ENCODE data around the gene NOSTRIN.
"Not testable (repeated sequence)": the region's sequence is repeated elsewhere in the genome, so short reads cannot be mapped to it uniquely, and the experiment has no call there.

Gene NOSTRIN

GRCh38 chr2:168766600-168766999 lies 35.8 kb upstream of the NOSTRIN start:
- TF ChIP-seq CTCF (IDR thresholded peaks at IDR 0.05; ENCODE audit: low read depth, low read length, missing control alignments): no peak
- no peak for DNase-seq (ENCODE audit: low read depth)
- in situ Hi-C loops (cut with HindIII; ENCODE audit: low sequenced_read_pairs): no loop called here
- no peak overlapping the region for H3K4me3 ChIP-seq (ENCODE audit: low read depth, low read length)

- no peak for DNase-seq (ENCODE audit: low read depth)
- in situ Hi-C loops (cut with HindIII; ENCODE audit: low sequenced_read_pairs): no loop called here
- no peak overlapping the region for H3K4me3 ChIP-seq (ENCODE audit: low read depth, low read length)
Measured at GRCh38 chr2:168767258-168767657, 35.2 kb upstream of the NOSTRIN start.

GRCh38 chr2:168768357-168768756 lies 34.1 kb upstream of the NOSTRIN start:
- DNase-seq (ENCODE audit: low read depth); in situ Hi-C loops (cut with HindIII; ENCODE audit: low sequenced_read_pairs); H3K4me3 ChIP-seq (ENCODE audit: low read depth, low read length): not testable (repeated sequence)

More at GRCh38 chr2:168767258-168767657, 35.2 kb upstream of the NOSTRIN start:
- no peak for TF ChIP-seq CTCF (IDR thresholded peaks at IDR 0.05; ENCODE audit: low read depth, low read length, missing control alignments)

- no peak for DNase-seq (ENCODE audit: low read depth)
- TF ChIP-seq CTCF (IDR thresholded peaks at IDR 0.05; ENCODE audit: low read depth, low read length, missing control alignments): no peak
Measured at GRCh38 chr2:168770796-168771195, 31.6 kb upstream of the NOSTRIN start.

GRCh38 chr2:168772704-168773103 lies 29.7 kb upstream of the NOSTRIN start:
- in situ Hi-C loops (cut with HindIII; ENCODE audit: low sequenced_read_pairs): no loop called here
- no peak overlapping the region for H3K4me3 ChIP-seq (ENCODE audit: low read depth, low read length)
- TF ChIP-seq CTCF (IDR thresholded peaks at IDR 0.05; ENCODE audit: low read depth, low read length, missing control alignments): no peak
- no peak for DNase-seq (ENCODE audit: low read depth)

More at GRCh38 chr2:168770796-168771195, 31.6 kb upstream of the NOSTRIN start:
- in situ Hi-C loops (cut with HindIII; ENCODE audit: low sequenced_read_pairs): no loop called here
- no peak overlapping the region for H3K4me3 ChIP-seq (ENCODE audit: low read depth, low read length)

- in situ Hi-C loops (cut with HindIII; ENCODE audit: low sequenced_read_pairs): no loop called here
- TF ChIP-seq CTCF (IDR thresholded peaks at IDR 0.05; ENCODE audit: low read depth, low read length, missing control alignments): no peak
- H3K4me3 ChIP-seq (ENCODE audit: low read depth, low read length): no peak overlapping the region
- DNase-seq (ENCODE audit: low read depth): no peak
Measured at GRCh38 chr2:168773128-168773527, 29.3 kb upstream of the NOSTRIN start.

GRCh38 chr2:168773719-168774521 lies 28.5 kb upstream of the NOSTRIN start:
- in situ Hi-C loops (cut with HindIII; ENCODE audit: low sequenced_read_pairs): no loop called here
- TF ChIP-seq CTCF (IDR thresholded peaks at IDR 0.05; ENCODE audit: low read depth, low read length, missing control alignments): peak; percentile 83
- peak; percentile 39 for DNase-seq (ENCODE audit: low read depth)
- H3K4me3 ChIP-seq (ENCODE audit: low read depth, low read length): no peak overlapping the region
